HG03095 (cell line): ENCODE measurements around the gene CCDC33.
"Not testable (repeated sequence)": the region's sequence is repeated elsewhere in the genome, so short reads cannot be mapped to it uniquely, and the experiment has no call there.

ENCODE experiments used
- ATAC-seq: cut with Tn5 transposase; IDR thresholded peaks from one replicate; pipeline ENCODE4 v1.9.1; 2021; ENCODE audit warnings: moderate library complexity; ENCODE audit not compliant: unreplicated experiment

The CCDC33 gene

GRCh38 chr15:74356050-74356449, 119.9 kb downstream of the CCDC33 start:
- not testable (repeated sequence) for ATAC-seq

GRCh38 chr15:74357514-74357913, 121.4 kb downstream of the CCDC33 start:
- ATAC-seq: not testable (repeated sequence)

DNA sequence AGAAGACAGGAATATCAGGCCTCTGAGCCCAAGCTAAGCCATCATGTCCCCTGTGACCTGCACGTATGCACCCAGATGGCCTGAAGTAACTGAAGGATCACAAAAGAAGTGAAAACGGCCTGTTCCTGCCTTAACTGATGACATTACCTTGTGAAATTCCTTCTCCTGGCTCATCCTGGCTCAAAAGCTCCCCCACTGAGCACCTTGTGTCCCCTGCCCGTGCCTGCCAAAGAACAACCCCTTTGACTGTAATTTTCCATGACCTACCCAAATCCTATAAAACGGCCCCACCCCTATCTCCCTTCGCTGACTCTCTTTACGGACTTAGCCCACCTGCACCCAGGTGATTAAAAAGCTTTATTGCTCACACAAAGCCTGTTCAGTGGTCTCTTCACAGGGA, 123.2 kb downstream of the CCDC33 start:
- not testable (repeated sequence) for ATAC-seq

DNA sequence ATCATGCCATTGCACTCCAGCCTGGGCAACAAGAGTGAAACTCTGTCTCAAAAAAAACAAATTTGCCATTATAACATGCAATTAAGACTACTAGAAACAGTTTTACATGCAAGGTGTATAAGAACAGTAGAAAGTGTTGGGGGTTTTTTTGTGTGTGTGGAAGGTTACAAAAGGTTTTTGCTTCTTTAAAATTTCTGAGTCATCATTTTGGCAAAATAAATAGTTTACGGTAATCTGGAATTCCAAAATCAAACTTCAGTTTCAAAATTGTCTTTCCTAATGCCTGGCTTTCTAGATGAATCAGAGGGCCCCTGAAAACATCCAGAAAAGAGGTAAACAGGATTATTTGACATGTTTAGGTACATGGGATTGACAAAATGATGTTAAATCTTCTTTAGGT, 124.7 kb downstream of the CCDC33 start:
- ATAC-seq: not testable (repeated sequence)

- ATAC-seq: no peak
Observed at GRCh38 chr15:74362482-74362881, 126.4 kb downstream of the CCDC33 start.

- no peak for ATAC-seq
Observed at GRCh38 chr15:74364936-74365597, 128.9 kb downstream of the CCDC33 start.

- no peak for ATAC-seq
Observed at GRCh38 chr15:74365598-74366445, 129.7 kb downstream of the CCDC33 start.

- no peak for ATAC-seq
Observed at GRCh38 chr15:74367296-74367854, 131.2 kb downstream of the CCDC33 start, which contains the start of gene CYP11A1. Gene CYP11A1, minus strand, starts transcription at chr15:74367646. Its CDS starts 61 bp downstream, at chr15:74367585.

GRCh38 chr15:74368121-74368520, 132.0 kb downstream of the CCDC33 start:
- ATAC-seq: no peak

DNA sequence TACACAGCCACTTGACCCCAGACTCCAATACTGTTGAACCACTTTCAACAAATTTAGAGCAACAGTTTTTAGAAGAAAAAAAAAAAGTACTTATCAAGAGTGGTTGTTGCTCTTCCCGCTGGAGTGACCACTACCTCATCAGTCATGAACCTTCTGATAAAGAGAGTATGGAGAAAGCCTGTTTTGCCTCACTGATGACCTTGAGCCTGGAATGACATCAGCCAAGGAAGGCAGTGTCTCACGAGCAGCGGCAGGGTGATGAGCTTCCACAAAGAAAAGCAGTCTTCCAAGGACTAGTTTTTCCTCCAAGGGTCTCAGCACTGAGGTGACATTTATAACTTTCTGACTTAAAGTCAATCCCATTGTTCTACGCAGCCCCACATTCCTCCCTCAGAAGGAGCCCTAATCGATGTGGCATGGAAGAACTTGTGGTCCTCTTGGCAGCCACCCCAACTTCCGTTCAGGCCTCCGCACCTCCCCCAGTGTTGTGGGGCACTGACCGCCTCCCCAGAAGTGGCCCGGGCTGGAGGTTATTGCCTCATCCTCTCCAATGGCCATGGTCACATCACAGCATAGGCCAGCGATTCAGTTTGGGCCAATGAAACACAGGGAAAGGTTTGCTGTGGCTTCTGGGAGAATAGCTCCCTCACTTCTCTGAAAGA, 133.1 kb downstream of the CCDC33 start:
- no peak for ATAC-seq

DNA sequence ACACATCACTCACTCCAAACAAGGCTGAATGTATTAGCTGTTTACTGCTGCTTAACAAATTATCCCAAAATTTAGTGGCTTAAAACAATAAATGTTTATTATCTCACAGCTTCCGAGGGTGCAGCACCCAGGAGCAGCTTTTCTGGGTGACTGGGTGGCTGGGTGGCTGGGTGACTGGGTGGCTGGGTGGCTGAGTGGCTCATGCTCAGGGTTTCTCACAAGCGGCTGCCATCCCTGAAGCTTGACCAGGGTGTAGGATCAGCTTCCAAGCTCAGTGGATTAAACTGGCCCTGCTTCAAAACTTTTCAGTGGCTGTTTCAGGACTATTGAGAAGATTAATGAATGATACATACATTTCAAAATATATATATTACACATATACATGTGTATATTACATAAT, 133.6 kb downstream of the CCDC33 start:
- no peak for ATAC-seq

GRCh38 chr15:74370471-74370870, 134.3 kb downstream of the CCDC33 start:
- ATAC-seq: no peak

GRCh38 chr15:74373056-74373650, 137.0 kb downstream of the CCDC33 start:
- no peak for ATAC-seq

DNA sequence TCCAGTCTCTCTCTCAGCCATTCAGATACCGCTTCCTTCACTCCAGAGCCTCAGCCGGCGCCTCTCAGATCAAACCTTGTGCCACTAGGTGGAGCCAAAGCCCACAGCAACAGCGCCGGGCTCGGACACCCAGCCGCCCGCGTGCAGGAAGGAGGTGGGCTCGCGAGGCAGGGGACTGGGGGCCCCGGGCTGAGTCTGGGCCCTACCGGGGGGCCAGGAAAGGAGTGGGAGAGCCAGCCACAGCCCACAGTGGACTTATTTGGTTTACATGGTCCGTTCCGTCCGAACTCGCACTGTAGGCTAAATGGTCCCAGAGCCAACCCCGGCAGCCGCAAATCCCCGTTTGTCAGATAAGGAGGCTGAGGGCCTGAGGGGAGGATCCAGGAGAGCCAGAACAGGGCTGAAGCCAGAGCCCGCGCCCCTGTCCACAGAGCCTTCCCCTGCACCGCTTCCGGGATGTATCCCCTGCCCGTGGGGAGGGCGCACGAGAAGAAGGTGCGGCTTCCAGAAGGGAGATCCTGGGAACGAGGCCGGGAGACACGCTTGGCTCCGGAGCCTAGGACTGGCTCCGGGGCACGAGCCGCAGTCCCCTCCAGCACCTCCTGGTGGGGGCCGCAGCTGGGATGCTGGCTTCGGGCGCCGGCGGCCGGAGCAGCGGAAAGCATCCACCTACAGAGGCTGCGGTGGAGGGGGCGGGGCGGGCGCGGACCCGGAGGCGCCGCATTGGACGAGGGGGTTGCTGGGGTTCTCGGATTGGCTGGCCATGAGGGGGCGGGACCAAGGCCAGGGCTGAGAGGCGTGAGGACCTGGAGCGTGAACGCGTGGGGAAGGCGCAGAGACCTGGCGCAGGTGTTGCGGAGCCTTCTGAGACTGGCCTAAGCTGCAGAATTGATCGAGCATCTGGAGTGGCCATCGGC, 137.9 kb downstream of the CCDC33 start:
- peak; percentile 52 for ATAC-seq

GRCh38 chr15:74374648-74375302, 138.6 kb downstream of the CCDC33 start:
- ATAC-seq: no peak

- ATAC-seq: no peak
Observed at GRCh38 chr15:74375303-74375693, 139.2 kb downstream of the CCDC33 start.

GRCh38 chr15:74376226-74376625, 140.1 kb downstream of the CCDC33 start:
- no peak for ATAC-seq

DNA sequence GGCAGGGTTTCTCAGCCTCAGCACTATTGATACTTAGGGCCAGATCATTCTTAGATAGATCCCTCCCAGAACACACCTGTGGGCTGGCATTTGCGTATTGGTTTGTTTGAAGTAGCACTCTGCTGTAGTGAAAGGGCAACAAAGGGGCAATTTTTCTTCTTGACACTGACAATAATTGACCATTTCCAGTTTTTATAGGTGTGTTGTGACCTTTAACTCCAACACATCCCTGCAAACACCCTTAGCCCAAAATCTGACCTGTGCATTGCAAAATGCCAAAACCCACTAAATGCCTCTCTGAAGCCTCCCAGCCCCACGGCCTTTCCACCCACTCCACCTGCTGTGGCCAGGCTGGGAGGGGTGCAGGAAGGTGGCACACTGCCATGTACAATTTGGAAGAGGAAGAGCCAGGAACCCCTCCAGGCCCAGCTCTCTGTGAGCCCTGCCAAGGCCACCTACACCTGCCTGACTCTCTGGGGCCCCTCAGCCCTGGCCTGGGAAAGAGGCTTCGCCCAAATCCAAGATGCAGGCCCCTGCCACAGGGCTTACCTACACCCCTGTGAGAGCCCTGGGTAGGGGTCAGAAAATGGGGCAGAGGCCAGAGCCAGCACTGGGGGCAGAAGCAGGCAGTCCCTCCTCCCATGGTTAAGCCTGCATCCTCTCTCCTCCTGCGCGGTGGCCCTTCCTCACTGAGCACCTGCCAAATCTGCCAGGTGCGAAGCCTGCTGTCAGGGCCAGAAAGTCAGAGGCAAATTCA, 140.9 kb downstream of the CCDC33 start:
- ATAC-seq: no peak
